HG03342 (cell line): Measurements from ENCODE around the gene TGFB3.
A peak's percentile ranks its signal among the peaks of the same experiment; 100 is the strongest.
"Not testable (repeated sequence)": the region's sequence is repeated elsewhere in the genome, so short reads cannot be mapped to it uniquely, and the experiment has no call there.

Experiments used
- ATAC-seq: cut with Tn5 transposase; IDR thresholded peaks from one replicate; pipeline ENCODE4 v1.9.1; 2021; ENCODE audit warnings: mild to moderate bottlenecking, moderate library complexity; ENCODE audit not compliant: unreplicated experiment

The TGFB3 gene

DNA sequence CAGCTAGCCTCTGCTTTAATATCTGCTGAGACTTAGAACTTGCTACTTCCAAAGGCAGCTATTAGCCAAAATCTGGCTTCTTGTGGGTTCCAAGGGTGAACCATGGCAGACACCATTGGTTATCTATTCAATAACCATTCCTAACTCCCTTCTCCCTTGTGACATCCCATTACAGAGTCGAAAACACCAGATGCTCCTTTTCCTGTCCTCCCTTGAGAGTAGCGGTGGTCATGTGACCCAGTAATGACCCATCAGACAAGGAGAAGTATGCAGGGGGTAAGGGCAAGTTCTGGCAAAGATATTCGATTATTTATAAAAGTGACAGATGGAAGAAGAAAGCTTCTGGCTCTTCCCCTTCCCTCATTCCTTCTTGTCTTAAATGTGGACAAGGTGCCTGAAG, 20.1 kb downstream of the TGFB3 start:
- no peak for ATAC-seq

GRCh38 chr14:75960231-75960630, 21.6 kb downstream of the TGFB3 start:
- peak; percentile 78 for ATAC-seq

GRCh38 chr14:75959031-75959430, 22.8 kb downstream of the TGFB3 start:
- no peak for ATAC-seq

GRCh38 chr14:75952489-75952888, 29.3 kb downstream of the TGFB3 start:
- ATAC-seq = no peak

DNA sequence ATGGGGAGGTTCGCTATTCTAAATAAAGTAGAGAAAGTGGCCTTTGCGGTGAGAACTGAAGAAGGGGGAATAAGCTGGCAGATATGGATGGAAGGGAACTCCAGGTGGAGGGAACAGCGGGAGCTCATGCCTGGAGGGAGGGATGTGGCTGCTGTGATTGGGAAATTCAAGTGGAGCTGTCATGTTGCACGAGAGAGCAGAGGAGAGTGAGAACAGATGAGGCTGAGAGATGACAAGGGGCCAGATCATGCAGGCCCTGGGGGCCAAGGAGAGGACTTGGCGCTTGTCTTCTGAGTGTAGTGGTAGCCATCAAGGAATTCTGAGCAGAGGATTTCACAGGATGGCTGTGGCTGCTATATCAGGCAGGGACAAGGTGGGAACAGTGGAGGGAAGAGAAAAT, 35.0 kb downstream of the TGFB3 start:
- ATAC-seq = no peak

DNA sequence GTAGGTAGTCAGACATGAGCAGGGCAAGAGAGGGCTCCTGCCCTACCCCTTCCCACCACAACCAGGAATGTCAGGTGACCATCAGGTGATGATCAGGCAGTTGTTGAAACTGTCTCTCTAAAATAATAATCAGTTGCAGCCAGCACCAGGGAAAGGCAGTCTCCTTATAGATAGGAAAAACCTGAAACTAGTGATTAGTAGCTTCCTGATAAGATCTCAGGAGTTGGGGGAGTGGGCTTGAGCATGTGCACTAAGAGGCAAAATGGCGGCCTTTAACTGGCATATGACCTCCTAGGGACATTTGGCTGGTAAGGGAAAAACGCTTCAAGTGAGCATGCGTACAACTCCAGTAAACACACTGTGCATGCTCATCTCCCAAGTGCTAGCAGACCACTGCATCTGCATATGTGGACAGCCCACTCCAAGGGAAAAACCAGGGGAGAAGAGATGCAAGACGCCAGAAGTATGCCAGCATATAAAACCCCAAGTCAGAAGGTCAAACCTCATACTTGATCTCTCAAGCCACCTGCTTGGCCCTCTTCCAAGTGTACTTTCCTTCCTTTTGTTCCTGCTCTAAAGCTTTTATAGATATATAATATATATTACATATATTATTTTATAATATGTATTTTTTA, 37.1 kb downstream of the TGFB3 start:
- ATAC-seq = no peak

GRCh38 chr14:75941030-75941429, 40.8 kb downstream of the TGFB3 start:
- ATAC-seq = no peak

DNA sequence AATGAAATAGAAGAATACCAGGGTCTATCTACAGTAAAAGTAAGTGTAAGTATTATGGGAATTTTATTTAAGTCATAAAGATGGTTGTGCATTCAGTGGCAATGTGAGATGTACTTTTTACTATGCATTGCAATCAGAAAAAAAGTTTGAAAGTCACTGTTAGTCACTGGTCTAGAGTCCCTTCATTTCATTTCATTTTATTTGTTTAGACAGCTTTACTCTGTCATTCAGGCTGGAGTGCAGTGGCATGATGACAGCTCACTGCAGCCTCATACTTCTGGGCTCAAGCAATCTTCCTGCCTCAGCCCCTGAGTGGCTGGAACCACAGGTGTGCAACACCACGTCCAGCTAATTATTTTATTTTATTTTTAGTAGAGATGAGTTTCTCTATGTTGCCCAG, 42.6 kb downstream of the TGFB3 start:
- ATAC-seq = no peak

DNA sequence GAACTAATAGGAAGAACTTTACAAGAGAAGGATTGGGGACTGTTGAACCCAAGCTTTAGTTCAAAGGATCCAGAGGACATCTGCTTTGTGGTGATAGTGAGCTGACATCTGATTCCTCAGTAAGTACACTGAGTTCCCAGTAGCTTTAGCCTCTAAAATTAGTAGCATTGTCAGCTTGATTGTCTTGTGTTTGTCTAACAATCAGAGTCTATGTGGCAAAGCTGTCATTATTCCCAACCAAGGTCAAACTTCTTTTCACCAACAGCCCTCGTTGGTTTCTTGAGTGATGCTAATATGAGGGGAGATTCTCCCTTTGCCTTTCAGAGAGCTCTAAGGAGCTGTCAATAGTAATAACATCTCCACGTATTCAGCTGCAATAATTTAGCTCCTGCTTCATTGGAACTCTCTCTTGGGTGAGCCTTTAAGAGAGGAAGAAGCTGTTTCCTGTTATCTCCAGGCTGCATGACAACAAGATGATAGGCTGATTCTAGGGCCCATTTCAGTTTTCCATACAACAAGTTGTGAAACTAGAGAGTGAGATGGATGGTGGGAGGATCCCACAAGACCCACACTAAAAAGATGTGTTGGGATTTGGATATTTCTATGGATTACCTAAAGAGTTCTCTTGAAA, 46.7 kb downstream of the TGFB3 start:
- no peak for ATAC-seq

- no peak for ATAC-seq
These were observed 48.0 kb downstream of the TGFB3 start for GRCh38 chr14:75933712-75934296.

DNA sequence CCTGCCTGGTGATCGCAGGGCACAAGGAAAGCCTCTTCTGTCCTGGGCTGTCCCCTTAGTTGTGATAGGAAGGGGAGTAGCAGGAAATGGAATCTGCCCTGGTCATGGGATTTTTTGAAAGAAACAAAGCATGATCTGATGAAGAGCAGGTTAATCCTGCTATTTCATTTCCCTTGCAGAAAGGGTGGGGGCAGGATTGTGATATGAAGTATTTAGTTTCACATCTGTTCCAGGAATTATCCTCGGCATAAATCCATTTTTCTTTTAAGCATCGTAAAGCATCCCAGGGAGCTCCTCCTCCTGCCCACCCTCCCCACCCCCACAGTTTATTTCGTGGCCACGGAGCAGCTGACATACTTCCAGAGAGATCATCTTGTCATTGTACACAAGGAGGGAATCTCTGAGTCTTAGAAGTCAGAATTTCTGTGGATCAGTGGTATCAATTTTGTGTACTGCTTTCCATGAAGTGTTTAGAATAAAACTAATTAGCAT, 53.1 kb downstream of the TGFB3 start:
- ATAC-seq = no peak

- ATAC-seq = no peak
These were observed 54.2 kb downstream of the TGFB3 start for GRCh38 chr14:75927564-75928087.

- ATAC-seq = no peak
These were observed 55.2 kb downstream of the TGFB3 start for GRCh38 chr14:75926431-75927115.

DNA sequence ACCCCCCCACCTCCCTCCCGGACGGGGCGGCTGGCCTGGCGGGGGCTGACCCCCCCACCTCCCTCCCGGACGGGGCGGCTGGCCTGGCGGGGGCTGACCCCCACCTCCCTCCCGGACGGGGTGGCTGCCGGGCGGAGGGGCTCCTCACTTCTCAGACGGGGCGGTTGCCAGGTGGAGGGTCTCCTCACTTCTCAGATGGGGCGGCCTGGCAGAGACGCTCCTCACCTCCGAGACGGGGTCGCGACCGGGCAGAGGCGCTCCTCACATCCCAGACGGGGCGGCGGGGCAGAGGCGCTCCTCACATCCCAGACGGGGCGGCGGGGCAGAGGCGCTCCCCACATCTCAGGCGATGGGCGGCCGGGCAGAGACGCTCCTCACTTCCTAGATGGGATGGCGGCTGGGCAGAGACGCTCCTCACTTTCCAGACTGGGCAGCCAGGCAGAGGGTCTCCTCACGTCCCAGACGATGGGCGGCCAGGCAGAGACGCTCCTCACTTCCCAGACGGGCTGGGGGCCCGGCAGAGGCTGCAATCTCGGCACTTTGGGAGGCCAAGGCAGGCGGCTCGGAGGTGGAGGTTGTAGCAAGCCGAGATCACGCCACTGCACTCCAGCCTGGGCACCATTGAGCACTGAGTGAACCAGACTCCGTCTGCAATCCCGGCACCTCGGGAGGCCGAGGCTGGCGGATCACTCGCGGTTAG, 56.5 kb downstream of the TGFB3 start:
- ATAC-seq = not testable (repeated sequence)

- not testable (repeated sequence) for ATAC-seq
These were observed 61.4 kb downstream of the TGFB3 start for GRCh38 chr14:75920421-75920820.

DNA sequence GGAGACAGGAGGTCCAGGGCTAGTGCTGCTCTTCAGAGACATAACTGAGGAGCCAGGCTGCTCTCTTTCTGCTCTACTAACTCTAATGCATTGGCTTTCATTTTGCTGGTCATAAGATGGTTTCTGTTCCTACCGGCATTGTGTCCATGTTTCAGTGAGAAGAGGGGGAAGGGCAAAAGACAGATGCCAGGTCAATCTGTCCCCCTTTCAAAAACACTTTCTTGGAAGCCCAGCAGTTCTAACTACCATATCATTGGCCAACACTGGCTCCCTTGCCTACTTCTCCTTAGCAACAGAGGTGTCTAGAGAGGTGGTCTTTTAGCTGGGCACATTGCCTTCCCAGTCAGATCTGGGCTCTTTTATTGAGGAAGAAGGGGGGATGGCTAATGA, 63.9 kb downstream of the TGFB3 start:
- no peak for ATAC-seq

- ATAC-seq = no peak
These were observed 64.4 kb downstream of the TGFB3 start for GRCh38 chr14:75917322-75917945.

DNA sequence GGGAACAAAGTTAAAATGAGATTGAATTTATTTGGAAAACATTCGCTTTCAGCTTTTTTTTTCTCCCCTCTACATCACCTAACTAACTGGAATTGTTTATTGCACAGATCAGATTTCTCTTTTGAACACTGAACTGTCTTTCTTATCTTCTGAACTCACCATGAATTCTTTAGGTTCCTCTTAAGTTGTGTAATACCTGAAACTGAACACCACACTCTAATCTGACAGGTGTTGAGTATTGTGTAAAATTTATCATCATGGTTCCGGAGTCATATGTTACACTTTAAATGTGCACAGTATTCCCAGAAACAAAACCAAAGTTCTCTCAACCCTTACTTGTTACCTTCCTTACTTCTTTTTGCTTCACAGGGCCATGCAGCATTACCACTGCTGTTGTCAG, 66.8 kb downstream of the TGFB3 start:
- no peak for ATAC-seq

GRCh38 chr14:75913183-75913582, 68.6 kb downstream of the TGFB3 start:
- no peak for ATAC-seq

- ATAC-seq = no peak
These were observed 69.9 kb downstream of the TGFB3 start for GRCh38 chr14:75911883-75912282.
